Spinal cord (tissue), 10 donors: ENCODE data around the gene MBD3. TPM values are rescaled to one million over a fixed set of nuclear protein-coding genes. Genes with fewer than 3 reads are reported as not detected.

Source experiments
- DNase-seq, 6 donors: peaks; one replicate each; pipeline versions ENCODE4 v3.0.0 to v3.0.0-alpha.2; 2013 to 2015; ENCODE audit warnings: low spot score in 6 of 6, low read depth in 4 of 6
- H3K27ac ChIP-seq: one replicate; pipeline ENCODE4 v1.5.1; 2013; ENCODE audit warnings: low read depth, low read length, control low read depth
- H3K27me3 ChIP-seq: one replicate; pipeline ENCODE4 v1.6.1; 2013; ENCODE audit warnings: low read length; ENCODE audit not compliant: control insufficient read depth, insufficient read depth
- H3K36me3 ChIP-seq: one replicate; pipeline ENCODE4 v1.6.1; 2013; ENCODE audit warnings: low read length; ENCODE audit not compliant: control insufficient read depth, insufficient read depth
- H3K4me1 ChIP-seq: one replicate; pipeline ENCODE4 v1.6.1; 2013; ENCODE audit warnings: low read length; ENCODE audit not compliant: control insufficient read depth, insufficient read depth
- H3K4me3 ChIP-seq: one replicate; pipeline ENCODE4 v1.5.1; 2013; ENCODE audit warnings: low read depth, low read length, control low read depth
- H3K9me3 ChIP-seq: one replicate; pipeline ENCODE4 v1.6.1; 2013; ENCODE audit warnings: low read length; ENCODE audit not compliant: control insufficient read depth, insufficient read depth
- WGBS: methylation state at CpG from one replicate; pipeline ENCODE4 v1.1.5; 2013; ENCODE audit warnings: missing lambda C conversion rate; ENCODE audit not compliant: insufficient coverage; 5-methylcytosine and 5-hydroxymethylcytosine counted together
- polyA plus RNA-seq, 2 donors: library from polyadenylated mRNA; unstranded; fragments of 120-200 nt; gene quantifications; one replicate each; pipeline ENCODE4 v1.2.1, GENCODE V29; 2013; ENCODE audit not compliant: insufficient read length in 2 of 2
- total RNA-seq, 2 donors: library from RNA; depleted of rRNA in 1 of 2; stranded (reverse); fragments of 120-200 nt in 1 of 2; fragments of >200 nt in 1 of 2; gene quantifications; one replicate each; pipeline versions ENCODE4 v1.2.3 to v1.2.4, GENCODE V29; 2013 to 2014
- donor health status: healthy.

Gene MBD3
- total and polyA plus RNA-seq, 4 donors = 36.6 to 113 (median 89.0) TPM

- DNase-seq = no peak
- H3K36me3 ChIP-seq = peaks cover 84% of the 10 kb centered on the region
- H3K4me3 ChIP-seq = no peak overlapping the region
- H3K4me1 ChIP-seq = peaks cover 10% of the 10 kb centered on the region
- no peaks in the 10 kb centered on the region for H3K27me3 ChIP-seq
- no peak overlapping the region for H3K27ac ChIP-seq
- WGBS = 93% methylated on average over 14 of the region's 17 CpGs
- no peaks in the 10 kb centered on the region for H3K9me3 ChIP-seq
These were observed 38.1 kb upstream of the MBD3 start for GRCh38 chr19:1630811-1631210.

- 89% methylated on average over 20 of the region's 20 CpGs for WGBS
- peaks cover 86% of the 10 kb centered on the region for H3K36me3 ChIP-seq
These were observed 37.3 kb upstream of the MBD3 start for GRCh38 chr19:1630012-1630411.

GRCh38 chr19:1629256-1629808 lies 36.7 kb upstream of the MBD3 start:
- H3K27me3 ChIP-seq = no peaks in the 10 kb centered on the region
- no peak overlapping the region for H3K4me3 ChIP-seq
- no peak overlapping the region for H3K27ac ChIP-seq
- no peaks in the 10 kb centered on the region for H3K9me3 ChIP-seq
- peaks cover 8% of the 10 kb centered on the region for H3K4me1 ChIP-seq
- no peak for DNase-seq
- 95% methylated on average over 23 of the region's 24 CpGs for WGBS
- H3K36me3 ChIP-seq = peaks cover 87% of the 10 kb centered on the region

More at GRCh38 chr19:1630012-1630411, 37.3 kb upstream of the MBD3 start:
- peaks cover 10% of the 10 kb centered on the region for H3K4me1 ChIP-seq
- H3K27me3 ChIP-seq = no peaks in the 10 kb centered on the region
- no peak for DNase-seq
- no peak overlapping the region for H3K27ac ChIP-seq
- H3K4me3 ChIP-seq = no peak overlapping the region
- no peaks in the 10 kb centered on the region for H3K9me3 ChIP-seq

GRCh38 chr19:1627194-1627593 lies 34.5 kb upstream of the MBD3 start:
- H3K36me3 ChIP-seq = peaks cover 86% of the 10 kb centered on the region
- WGBS = 96% methylated on average over 15 of the region's 17 CpGs

GRCh38 chr19:1626417-1627010 lies 33.8 kb upstream of the MBD3 start:
- H3K4me1 ChIP-seq = no peaks in the 10 kb centered on the region
- 92% methylated on average over 29 of the region's 32 CpGs for WGBS
- H3K27ac ChIP-seq = no peak overlapping the region
- H3K4me3 ChIP-seq = no peak overlapping the region
- DNase-seq = no peak
- H3K9me3 ChIP-seq = no peaks in the 10 kb centered on the region
- no peaks in the 10 kb centered on the region for H3K27me3 ChIP-seq
- H3K36me3 ChIP-seq = peaks cover 86% of the 10 kb centered on the region

More at GRCh38 chr19:1627194-1627593, 34.5 kb upstream of the MBD3 start:
- Histone ChIP-seq H3K9me3 (no peaks in the 10 kb centered on the region), H3K27ac (no peak overlapping the region), H3K27me3 (no peaks in the 10 kb centered on the region), H3K4me1 (no peaks in the 10 kb centered on the region), H3K4me3 (no peak overlapping the region)
- DNase-seq = no peak

GRCh38 chr19:1624458-1624857 lies 31.8 kb upstream of the MBD3 start:
- Histone ChIP-seq H3K36me3 (peaks cover 86% of the 10 kb centered on the region), H3K4me1 (no peaks in the 10 kb centered on the region), H3K27ac (no peak overlapping the region), H3K9me3 (no peaks in the 10 kb centered on the region), H3K27me3 (no peaks in the 10 kb centered on the region), H3K4me3 (no peak overlapping the region)
- DNase-seq = peak in 5 of 6 donors; percentile 17 to 82 (median 25)
- 62% methylated on average over 23 of the region's 23 CpGs for WGBS

GRCh38 chr19:1622541-1622940 lies 29.9 kb upstream of the MBD3 start:
- 98% methylated on average over 4 of the region's 5 CpGs for WGBS
- Histone ChIP-seq H3K27ac (no peak overlapping the region), H3K4me1 (no peaks in the 10 kb centered on the region), H3K4me3 (no peak overlapping the region), H3K36me3 (peaks cover 98% of the 10 kb centered on the region), H3K27me3 (no peaks in the 10 kb centered on the region), H3K9me3 (no peaks in the 10 kb centered on the region)
- no peak for DNase-seq

GRCh38 chr19:1622007-1622406 lies 29.3 kb upstream of the MBD3 start:
- Histone ChIP-seq H3K27ac (no peak overlapping the region), H3K27me3 (no peaks in the 10 kb centered on the region), H3K4me3 (no peak overlapping the region), H3K9me3 (no peaks in the 10 kb centered on the region), H3K4me1 (no peaks in the 10 kb centered on the region), H3K36me3 (peaks cover 98% of the 10 kb centered on the region)
- 93% methylated on average over 20 of the region's 23 CpGs for WGBS
- DNase-seq = no peak

GRCh38 chr19:1621574-1621973 lies 28.9 kb upstream of the MBD3 start:
- 92% methylated on average over 16 of the region's 23 CpGs for WGBS
- H3K36me3 ChIP-seq = peaks cover 97% of the 10 kb centered on the region
- no peak for DNase-seq
- no peak overlapping the region for H3K4me3 ChIP-seq
- H3K27ac ChIP-seq = no peak overlapping the region
- H3K27me3 ChIP-seq = no peaks in the 10 kb centered on the region
- no peaks in the 10 kb centered on the region for H3K4me1 ChIP-seq
- no peaks in the 10 kb centered on the region for H3K9me3 ChIP-seq

GRCh38 chr19:1621021-1621420 lies 28.4 kb upstream of the MBD3 start:
- Histone ChIP-seq H3K27ac (no peak overlapping the region), H3K27me3 (no peaks in the 10 kb centered on the region), H3K36me3 (peaks cover 94% of the 10 kb centered on the region), H3K4me3 (no peak overlapping the region), H3K4me1 (no peaks in the 10 kb centered on the region), H3K9me3 (no peaks in the 10 kb centered on the region)
- WGBS = 91% methylated on average over 19 of the region's 19 CpGs
- DNase-seq = no peak
